K562 (cell line): ENCODE measurements around the gene SLITRK6. TPM values are rescaled to one million over a fixed set of nuclear protein-coding genes. Genes with fewer than 3 reads are reported as not detected.

ENCODE experiments used
- ATAC-seq: fragments of 200-7000 bp; cut with Tn5 transposase; 3 replicates; pipeline ENCODE4 v1.9.1; 2020; ENCODE audit warnings: moderate library complexity
- BruUV-seq: library from RNA; stranded (reverse); fragments of 400-500 nt; replicated peaks from 2 replicates; lab custom pipeline; 2021; lab: Mats Ljungman, UMichigan
- CTCF ChIA-PET: fragments of 300-600 bp; formaldehyde crosslinking; extraction: SDS; loops from one replicate; lab custom pipeline; 2021; ENCODE audit warnings: low intra/inter-chr PET ratio; lab: Yijun Ruan, JAX
- POLR2A ChIA-PET: fragments of 300-600, 350-650 bp; sonication (Branson Sonifier 250); formaldehyde crosslinking; extraction: SDS; loops from one replicate; lab custom pipeline; 2021; ENCODE audit warnings: antibody characterized with exemption, inconsistent platforms; lab: Yijun Ruan, JAX
- DNase-seq, 4 experiments: peaks; one replicate each; pipeline versions ENCODE4 v3.0.0 to v3.0.0-alpha.2; 2011 to 2018; ENCODE audit warnings: low spot score in 3 of 4, mixed read lengths in 3 of 4; ENCODE audit errors: extremely low read depth in 1 of 4
- FAIRE-seq: peaks from 2 replicates; lab custom pipeline; 2011; peaks lifted over from hg19 to GRCh38; lab: Jason Lieb, UNC
- H2AFZ ChIP-seq: 2 replicates; pipeline ENCODE4 v1.6.0; 2011; ENCODE audit warnings: low read depth, low read length, control low read depth, inconsistent platforms
- H3K27ac ChIP-seq: fragments of 200-600 bp; 3 replicates; pipeline ENCODE4 v1.8.0; 2011; ENCODE audit warnings: low read depth, mild to moderate bottlenecking, control low read depth, inconsistent platforms, low read length, moderate library complexity, mixed read lengths; ENCODE audit errors: extremely low read depth
- H3K27me3 ChIP-seq, 2 experiments: fragments of 300-600 bp in 1 of 2; 2 replicates in 1 of 2; 3 replicates in 1 of 2; pipeline versions ENCODE4 v1.6.0 to v1.8.0; 2011; ENCODE audit warnings: inconsistent platforms in 2 of 2, low read length in 2 of 2, mild to moderate bottlenecking in 1 of 2, mixed read lengths in 1 of 2, moderate library complexity in 1 of 2; ENCODE audit not compliant: control insufficient read depth in 2 of 2, insufficient read depth in 2 of 2
- H3K36me3 ChIP-seq: fragments of 300-600 bp; 3 replicates; pipeline ENCODE4 v1.8.0; 2011; ENCODE audit warnings: mild to moderate bottlenecking, low read length, inconsistent platforms; ENCODE audit not compliant: control insufficient read depth, insufficient read depth
- H3K4me1 ChIP-seq, 2 experiments: fragments of 200-600 bp in 1 of 2; replicated peaks in 1 of 2; 2 replicates in 1 of 2; 3 replicates in 1 of 2; pipeline versions ENCODE4 v1.5.1 to v1.8.0; 2011; ENCODE audit warnings: inconsistent platforms in 2 of 2, low read length in 2 of 2, mild to moderate bottlenecking in 1 of 2, mixed read lengths in 1 of 2, moderate library complexity in 1 of 2; ENCODE audit not compliant: control insufficient read depth in 2 of 2, insufficient read depth in 2 of 2
- H3K4me2 ChIP-seq: 2 replicates; pipeline ENCODE4 v1.6.1; 2011; ENCODE audit warnings: low read length, control low read depth, inconsistent platforms, mixed read lengths; ENCODE audit not compliant: insufficient read depth
- H3K4me3 ChIP-seq: fragments of 200-600 bp; sonication (generic), shearing (Covaris generic); 2 replicates; pipeline ENCODE4 v1.5.1; 2016; ENCODE audit warnings: control low read depth, inconsistent platforms
- H3K79me2 ChIP-seq: fragments of 200-600 bp; 3 replicates; pipeline ENCODE4 v1.8.0; 2011; ENCODE audit warnings: low read length, inconsistent platforms; ENCODE audit not compliant: control insufficient read depth, insufficient read depth
- H3K9ac ChIP-seq, 2 experiments: 2 replicates each; pipeline versions ENCODE4 v1.6.0 to v1.6.1; 2011; ENCODE audit warnings: low read depth in 2 of 2, low read length in 2 of 2, control low read depth in 1 of 2, inconsistent platforms in 1 of 2, mild to moderate bottlenecking in 1 of 2, mixed read lengths in 1 of 2; ENCODE audit not compliant: insufficient read depth in 1 of 2
- H3K9me1 ChIP-seq: one replicate; pipeline ENCODE4 v1.6.0; 2011; ENCODE audit warnings: inconsistent platforms, mild to moderate bottlenecking, low read length, moderate library complexity; ENCODE audit not compliant: control insufficient read depth, insufficient read depth
- H3K9me3 ChIP-seq: replicated peaks from 2 replicates; pipeline ENCODE4 v1.5.1; 2011; ENCODE audit warnings: low read depth, low read length, inconsistent platforms; ENCODE audit not compliant: control insufficient read depth, insufficient read depth
- H4K20me1 ChIP-seq: replicated peaks from 2 replicates; pipeline ENCODE4 v1.6.1; 2011; ENCODE audit warnings: low read length, inconsistent platforms, mixed read lengths; ENCODE audit not compliant: control insufficient read depth, insufficient read depth
- E4F1 ChIP-seq: fragments of 250-450 bp; sonication (Bioruptor Pico); IDR thresholded peaks from 2 replicates; pipeline ENCODE4 v1.5.0; 2021; ENCODE audit warnings: mild to moderate bottlenecking, borderline replicate concordance
- ETS1 ChIP-seq: conservative IDR thresholded peaks from 2 replicates; pipeline ENCODE4 v1.6.1; 2011; ENCODE audit warnings: low read depth, mild to moderate bottlenecking, low read length; ENCODE audit not compliant: control insufficient read depth
- IFI16 ChIP-seq: fragments of 250-450 bp; sonication (Bioruptor Pico); IDR thresholded peaks from 2 replicates; pipeline ENCODE4 v2.1.2; 2022; ENCODE audit warnings: mild to moderate bottlenecking, inconsistent platforms
- NCOA4 ChIP-seq: fragments of 450-650 bp; IDR thresholded peaks from 2 replicates; pipeline ENCODE4 v1.6.1; 2018; ENCODE audit warnings: mild to moderate bottlenecking; ENCODE audit not compliant: partially characterized antibody
- TFAM ChIP-seq: fragments of 250-450 bp; sonication (Bioruptor Pico); conservative IDR thresholded peaks from 2 replicates; pipeline ENCODE4 v1.5.0; 2021; ENCODE audit warnings: mild to moderate bottlenecking, moderate library complexity
- USF2 ChIP-seq: sonication (generic); formaldehyde crosslinking; IDR thresholded peaks from 2 replicates; pipeline ENCODE4 v1.5.0; 2020; ENCODE audit warnings: missing genetic modification reagents
- ZBTB11 ChIP-seq, 3 experiments: fragments of 200-800 bp in 1 of 3; fragments of 250-450 bp in 1 of 3; fragments of 450-650 bp in 1 of 3; sonication (Bioruptor Pico) in 1 of 3; sonication (Bioruptor generic) in 1 of 3; formaldehyde crosslinking in 1 of 3; IDR thresholded peaks; 2 replicates each; pipeline versions ENCODE4 v1.6.1 to v1.8.0; 2016 to 2022; ENCODE audit warnings: mild to moderate bottlenecking in 2 of 3, missing genetic modification characterization in 2 of 3, missing compliant biosample characterization in 1 of 3, moderate library complexity in 1 of 3
- ZNF347 ChIP-seq: fragments of 450-650 bp; formaldehyde crosslinking; IDR thresholded peaks from 2 replicates; pipeline ENCODE4 v1.4.0; 2020; ENCODE audit warnings: low read depth, mild to moderate bottlenecking, moderate library complexity
- WGBS: fragments of 100-300 bp; shearing (Covaris generic); methylation state at CpG from one replicate; pipeline ENCODE4 v1.1.6; 2016; ENCODE audit warnings: low coverage, mixed read lengths; ENCODE audit not compliant: insufficient coverage; ENCODE audit errors: missing lambda C conversion rate; 5-methylcytosine and 5-hydroxymethylcytosine counted together
- in situ Hi-C: fragments of 300-500 bp; cut with MboI; formaldehyde crosslinking; loops from 4 replicates; pipeline ENCODE4 v1.15.0; 2018; ENCODE audit warnings: inconsistent platforms, mixed read lengths
- intact Hi-C: fragments of 100-400 bp; cut with micrococcal nuclease; formaldehyde crosslinking; loops from 2 replicates; pipeline ENCODE4 v1.14.2; 2022
- polyA plus RNA-seq, 8 experiments: library from polyadenylated mRNA; depleted of rRNA in 4 of 8; stranded (reverse) in 5 of 8; unstranded in 3 of 8; fragments of >200 nt; fragmentation: Nextera tagmentation in 2 of 8; fragmentation: Illumina TruSeq in 1 of 8; extraction: Ambion mirVana in 2 of 8; extraction: Trizol in 1 of 8; gene quantifications; 2 replicates each; pipeline versions ENCODE4 v1.2.1 to v1.2.3, GENCODE V29; 2011 to 2014; ENCODE audit warnings: inconsistent platforms in 1 of 8, missing spikeins in 1 of 8
- total RNA-seq, 7 experiments: library from RNA; depleted of rRNA in 6 of 7; stranded (reverse); fragments of >200 nt in 6 of 7; fragmentation: Illumina TruSeq in 2 of 7; extraction: Trizol in 2 of 7; gene quantifications; 2 replicates each; pipeline versions ENCODE4 v1.2.1 to v1.2.3, GENCODE V29; 2011 to 2021; ENCODE audit warnings: low replicate concordance in 1 of 7

Gene SLITRK6
- total and polyA plus RNA-seq, 9 of the 15 experiments (the other 6 are each of a cell fraction or from before 2014, with no cell fraction given): 0.01 to 0.04 TPM; not detected in 7

GRCh38 chr13:85785205-85785604 lies 14.0 kb downstream of the SLITRK6 start:
- ChIA-PET CTCF (no interaction called here), POLR2A (no interaction called here)
- Histone ChIP-seq H3K9me1 (no peaks in the 10 kb centered on the region), H2AFZ (no peak overlapping the region), H4K20me1 (no peaks in the 10 kb centered on the region), H3K4me1 (no peaks in the 10 kb centered on the region), H3K4me2 (no peak overlapping the region), H3K9ac (no peak overlapping the region), H3K4me3 (no peak overlapping the region), H3K27ac (no peak overlapping the region), H3K27me3 (no peaks in the 10 kb centered on the region), H3K79me2 (no peaks in the 10 kb centered on the region), H3K36me3 (no peaks in the 10 kb centered on the region), H3K9me3 (no peaks in the 10 kb centered on the region)
- FAIRE-seq (no peak), DNase-seq (no peak), ATAC-seq (no peak)
- 0% methylated on average over 3 of the region's 3 CpGs for WGBS
- no TSS peak for BruUV-seq
- in situ Hi-C loops: no loop called here
- TF ChIP-seq ETS1 (no peak), USF2 (CRISPR knock-in tag) (no peak), NCOA4 (no peak), IFI16 (no peak), E4F1 (CRISPR knock-in tag) (no peak), TFAM (CRISPR knock-in tag) (no peak), ZNF347 (CRISPR knock-in tag) (no peak), ZBTB11 (CRISPR knock-in tag; IDR thresholded peaks at IDR 0.05) (no peak)
- intact Hi-C loops: no loop called here
